NCI-H510A treated with DMSO at 0.1 percent for 48 hours (cell line): Measurements from ENCODE around the gene MPDU1.
"Not testable (repeated sequence)": the region's sequence is repeated elsewhere in the genome, so short reads cannot be mapped to it uniquely, and the experiment has no call there.

Experiments
- DNase-seq: peaks from one replicate; lab custom pipeline; 2025; lab: John Stamatoyannopoulos, UW

The MPDU1 gene

DNA sequence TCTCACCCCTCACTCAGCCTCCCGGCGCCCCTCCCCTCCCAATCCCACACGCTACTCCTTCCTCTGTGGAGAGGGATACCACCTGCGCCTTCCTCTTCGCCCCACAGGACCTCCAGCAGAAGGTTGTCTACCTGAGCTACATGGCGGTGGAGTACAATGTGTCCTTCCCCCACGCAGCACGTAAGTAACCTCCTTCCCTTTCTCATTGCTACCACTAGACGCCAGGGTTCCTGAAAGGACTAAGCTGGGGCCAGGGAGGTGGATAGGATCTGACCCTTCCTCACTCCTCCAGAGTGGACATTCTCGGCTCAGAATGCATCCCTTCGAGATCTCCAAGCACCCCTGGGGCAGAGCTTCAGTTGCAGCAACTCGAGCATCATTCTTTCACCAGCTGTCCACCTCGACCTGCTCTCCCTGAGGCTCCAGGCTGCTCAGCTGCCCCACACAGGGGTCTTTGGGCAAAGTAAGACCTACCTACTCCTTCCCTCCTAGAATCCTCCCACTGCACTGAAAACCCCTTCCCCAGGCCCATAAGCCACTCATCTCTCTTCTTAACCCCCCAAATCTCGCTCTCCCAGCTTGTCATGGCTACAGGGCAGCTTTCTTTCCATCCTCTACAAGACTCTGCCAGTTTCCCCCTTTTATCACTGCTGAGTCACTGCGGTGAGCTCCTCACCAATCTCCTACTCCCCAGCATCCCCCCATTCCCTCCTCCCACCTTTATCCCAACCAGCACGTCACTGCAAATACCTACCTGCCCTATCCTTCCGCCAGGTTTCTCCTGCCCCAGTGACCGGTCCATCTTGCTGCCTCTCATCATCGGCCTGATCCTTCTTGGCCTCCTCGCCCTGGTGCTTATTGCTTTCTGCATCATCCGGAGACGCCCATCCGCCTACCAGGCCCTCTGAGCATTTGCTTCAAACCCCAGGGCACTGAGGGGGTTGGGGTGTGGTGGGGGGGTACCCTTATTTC is 2.8 kb upstream of the MPDU1 start:
- no peak for DNase-seq

DNA sequence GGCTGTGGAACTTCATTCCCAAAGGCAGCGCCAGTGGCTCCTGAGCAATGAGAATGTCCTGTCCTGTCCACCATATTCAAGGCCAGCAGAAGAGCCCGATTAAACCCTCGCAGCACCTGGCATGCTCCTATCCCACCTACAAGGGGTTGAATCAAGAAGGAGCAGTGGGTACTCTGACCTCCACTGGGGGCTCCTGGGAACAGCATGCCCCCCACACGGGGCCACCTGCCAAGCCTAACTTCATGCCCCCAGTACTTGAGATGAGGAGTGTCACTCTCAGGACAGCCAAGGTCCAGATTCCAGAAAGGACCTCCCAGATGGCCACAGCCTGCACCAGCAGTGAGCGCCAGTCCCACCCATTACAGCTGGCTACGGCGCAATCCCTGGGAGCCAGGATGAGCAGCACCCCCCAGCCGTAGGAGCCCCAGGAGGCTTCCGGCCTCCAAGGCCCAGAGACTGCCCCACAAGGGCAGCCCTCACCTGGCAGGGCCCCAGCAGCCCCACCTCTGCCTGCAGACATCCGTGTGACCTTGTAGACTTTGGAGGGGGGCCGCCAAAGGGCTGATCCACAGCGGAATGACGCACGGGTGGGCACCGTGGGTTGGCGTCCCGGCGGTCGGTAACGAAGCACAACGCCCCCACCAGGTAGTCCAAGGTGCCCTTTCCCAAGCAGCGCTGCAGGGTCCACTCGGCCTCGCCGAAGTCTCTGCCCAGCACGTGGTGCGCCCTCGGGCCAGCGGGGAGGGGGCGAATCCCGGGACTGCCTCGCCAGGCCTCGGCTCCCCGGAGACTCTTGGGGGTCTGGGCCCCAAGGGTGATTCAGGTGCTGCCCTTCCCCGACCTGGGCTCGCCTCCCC is 1.0 kb upstream of the MPDU1 start:
- no peak for DNase-seq

DNA sequence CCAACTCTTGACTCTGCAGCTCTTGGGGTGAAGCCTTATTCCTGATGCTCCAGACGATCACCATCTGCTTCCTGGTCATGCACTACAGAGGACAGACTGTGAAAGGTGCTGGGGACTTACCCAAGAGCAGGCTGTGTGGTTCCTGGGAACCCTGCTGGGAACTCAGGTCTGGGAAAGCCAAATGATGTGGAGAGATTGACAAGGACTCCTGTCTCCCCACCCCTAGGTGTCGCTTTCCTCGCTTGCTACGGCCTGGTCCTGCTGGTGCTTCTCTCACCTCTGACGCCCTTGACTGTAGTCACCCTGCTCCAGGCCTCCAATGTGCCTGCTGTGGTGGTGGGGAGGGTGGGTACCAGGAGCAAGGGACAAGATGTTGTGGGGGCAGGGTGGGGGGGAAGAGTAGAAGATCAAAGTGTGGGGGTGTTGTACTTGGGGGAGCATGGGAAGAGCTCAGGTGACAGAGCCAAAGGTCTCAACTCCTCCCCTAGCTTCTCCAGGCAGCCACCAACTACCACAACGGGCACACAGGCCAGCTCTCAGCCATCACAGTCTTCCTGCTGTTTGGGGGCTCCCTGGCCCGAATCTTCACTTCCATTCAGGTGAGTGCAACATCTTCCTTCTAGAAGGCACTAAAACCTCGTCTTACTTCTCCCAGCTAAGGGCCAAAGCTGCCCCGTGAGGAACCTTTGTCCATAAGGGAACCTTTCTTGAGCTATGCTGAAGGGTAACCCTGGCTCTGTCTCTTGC is 3.2 kb downstream of the MPDU1 start:
- peak; percentile 52 for DNase-seq

DNA sequence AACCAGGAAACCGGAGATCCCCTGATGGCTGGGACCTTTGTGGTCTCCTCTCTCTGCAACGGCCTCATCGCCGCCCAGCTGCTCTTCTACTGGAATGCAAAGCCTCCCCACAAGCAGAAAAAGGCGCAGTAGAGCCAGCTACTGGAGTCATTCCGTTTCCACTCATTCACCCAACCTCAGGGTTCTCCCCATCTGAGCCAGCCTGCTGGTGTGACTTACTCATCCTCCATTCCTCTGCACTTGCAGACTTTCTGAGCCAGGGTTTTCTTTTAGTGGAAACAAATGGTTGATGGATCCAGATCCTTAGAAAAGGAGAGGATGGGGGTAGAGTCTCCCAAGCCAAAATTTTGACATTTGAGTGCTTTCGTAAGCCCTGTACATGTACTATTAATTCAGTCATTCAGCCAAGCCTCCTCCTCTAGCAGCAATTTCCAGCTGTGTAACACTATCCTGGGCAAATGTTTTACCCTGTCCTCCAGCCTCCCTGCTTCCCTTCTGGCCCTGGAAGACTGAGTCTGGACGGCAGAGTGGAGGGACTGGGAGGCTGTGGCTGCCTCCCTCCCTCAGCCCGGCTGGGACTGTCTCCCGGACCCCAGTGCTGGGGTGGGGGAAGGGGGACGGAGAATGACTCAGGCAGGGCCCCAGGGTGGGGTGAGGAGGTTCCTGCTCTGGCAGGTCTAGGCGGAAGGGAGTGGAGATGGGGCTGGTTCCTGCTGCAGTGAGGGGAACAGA is 3.9 kb downstream of the MPDU1 start:
- no peak for DNase-seq

DNA sequence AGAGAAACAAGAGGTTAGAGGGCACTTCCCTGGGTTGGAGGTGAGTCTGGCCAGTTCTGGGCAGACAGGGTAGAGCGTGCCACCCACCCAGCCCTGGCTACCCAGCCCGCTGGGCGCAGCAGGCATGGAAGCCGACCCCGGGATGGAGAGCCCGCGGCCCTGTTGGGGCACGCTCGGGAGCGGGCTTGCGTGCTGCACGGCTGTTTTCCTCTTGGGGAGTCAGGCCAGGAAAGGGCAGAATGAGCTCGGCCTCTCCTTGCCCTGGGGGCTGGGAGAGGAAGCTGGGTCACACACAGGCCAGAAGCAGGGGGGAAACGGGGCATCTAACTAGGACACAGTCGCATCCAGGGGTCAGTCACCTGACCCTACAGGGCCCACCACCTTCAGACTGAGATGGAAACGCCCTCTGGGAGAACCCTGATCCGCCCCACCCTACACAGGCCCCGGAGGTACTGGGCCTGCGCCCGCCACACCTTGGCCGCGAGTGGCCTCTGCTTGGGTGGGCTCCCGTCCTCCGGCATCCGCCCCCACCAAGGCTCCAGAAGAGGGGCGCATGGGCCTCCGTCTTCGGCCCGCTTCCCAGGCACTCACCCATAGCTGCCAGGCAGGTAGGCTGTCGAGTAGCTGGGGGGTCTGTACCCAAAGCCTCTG is 5.0 kb downstream of the MPDU1 start:
- DNase-seq = no peak

DNA sequence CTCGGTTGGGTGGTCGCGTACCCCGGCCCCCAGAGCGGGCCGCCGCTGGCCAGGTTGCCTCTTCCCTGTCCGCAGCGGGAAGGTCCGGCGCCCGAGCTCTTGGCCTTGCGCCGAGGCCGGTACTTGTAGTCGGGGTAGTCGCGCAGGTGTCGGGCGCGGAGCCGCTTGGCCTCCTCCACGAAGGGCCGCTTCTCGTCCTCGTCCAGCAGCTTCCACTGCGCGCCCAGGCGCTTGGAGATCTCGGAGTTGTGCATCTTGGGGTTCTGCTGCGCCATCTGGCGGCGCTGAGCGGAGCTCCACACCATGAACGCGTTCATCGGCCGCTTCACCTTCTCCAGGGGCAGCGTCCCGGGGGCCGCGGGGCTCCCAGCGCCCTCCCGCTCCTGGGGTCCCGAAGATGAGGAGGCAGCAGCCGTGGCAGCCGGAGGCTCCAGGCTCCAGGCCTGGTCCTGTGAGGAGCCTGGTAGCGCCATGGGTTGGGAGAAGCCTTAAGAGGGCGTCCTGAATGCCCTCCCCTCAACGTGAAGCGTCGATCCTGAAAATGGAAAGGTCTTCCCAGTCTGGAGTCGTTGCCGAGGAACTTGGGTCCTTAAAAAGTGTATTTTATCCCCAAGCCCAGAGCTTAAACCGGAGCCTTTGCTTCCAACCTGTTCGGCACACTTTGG is 5.7 kb downstream of the MPDU1 start:
- no peak for DNase-seq

DNA sequence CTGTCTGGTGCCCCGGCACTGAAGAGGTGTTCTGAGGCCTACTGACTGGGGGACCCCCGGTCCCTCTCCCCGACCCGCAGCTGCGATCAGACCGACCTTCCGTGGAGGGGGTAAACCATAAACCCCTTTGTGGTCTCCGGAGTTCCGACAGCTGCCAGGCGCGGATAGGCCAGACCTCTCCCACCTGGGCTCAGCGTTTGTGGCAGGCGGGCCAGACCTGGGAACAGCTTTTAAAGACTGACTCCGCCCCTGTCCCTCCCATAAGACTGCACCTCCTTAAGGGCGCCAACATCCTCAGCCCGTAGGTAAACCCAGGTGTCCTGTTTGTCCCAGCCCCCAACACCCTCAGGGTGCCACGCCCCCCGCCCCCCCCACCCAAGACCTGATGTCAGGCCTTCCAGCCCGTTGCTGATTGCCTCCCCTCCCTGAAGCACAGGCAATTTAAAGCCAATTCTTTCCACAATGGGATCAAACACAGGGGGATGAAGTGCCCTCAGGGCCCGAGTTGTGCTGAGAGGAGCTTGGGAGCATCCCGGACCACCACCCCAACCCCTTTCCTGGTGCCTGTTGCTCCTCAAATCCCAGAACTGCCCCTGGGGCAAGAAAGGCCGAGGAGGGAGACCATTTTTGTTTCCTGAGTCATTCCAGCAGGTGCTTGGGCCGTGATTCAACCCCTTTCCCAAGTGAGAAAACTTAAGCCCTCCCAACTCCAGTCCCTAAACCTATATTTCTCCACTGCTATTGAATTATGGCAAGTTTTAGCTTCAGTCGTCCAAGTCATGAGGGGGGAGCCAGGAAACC is 6.4 kb downstream of the MPDU1 start, which contains the start of gene SOX15:
Gene SOX15, minus strand, starts transcription at position 204 of the 801 bp plus-strand sequence. CDS start 418 bp downstream, outside the sequence.
- no peak for DNase-seq

DNA sequence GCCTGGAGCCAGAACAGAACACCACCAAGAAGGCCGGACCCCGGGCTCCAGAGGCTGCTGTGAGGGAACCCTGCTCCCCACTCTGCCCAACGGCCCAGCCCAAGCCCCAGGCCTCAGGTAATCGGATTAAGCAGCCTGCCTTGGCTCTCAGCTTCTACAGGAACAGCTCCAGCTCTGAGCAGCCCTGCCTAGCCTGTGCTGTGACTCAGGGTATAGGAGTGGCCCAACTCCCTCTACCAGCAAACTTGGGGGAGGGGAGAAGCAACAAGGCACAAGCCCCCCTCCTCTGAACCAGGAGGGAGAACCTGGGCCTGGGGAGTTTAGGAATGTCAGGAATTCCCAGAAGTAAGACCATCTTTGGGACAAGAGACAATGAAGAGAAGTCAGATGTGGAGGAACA is 7.1 kb downstream of the MPDU1 start:
- no peak for DNase-seq

DNA sequence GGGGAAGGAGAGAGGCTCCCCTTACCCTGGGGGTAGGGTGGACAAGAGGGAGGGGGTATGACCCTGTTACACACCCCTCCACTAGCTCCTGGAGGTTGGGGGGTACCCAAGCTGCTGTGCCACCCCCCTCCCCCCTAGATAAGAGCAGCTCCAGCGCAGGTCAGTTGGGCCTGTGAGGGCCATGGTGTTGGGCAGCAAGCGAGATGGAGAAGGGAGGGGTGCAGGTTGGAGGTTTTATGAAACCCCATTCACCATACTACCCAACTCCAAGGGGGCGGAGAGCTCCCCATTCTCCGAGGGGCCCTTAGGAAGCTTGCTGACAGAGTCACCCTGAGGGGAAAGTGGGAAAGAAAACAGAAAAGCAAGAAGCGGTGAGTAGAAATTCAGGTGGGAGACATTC is 7.9 kb downstream of the MPDU1 start:
- no peak for DNase-seq

DNA sequence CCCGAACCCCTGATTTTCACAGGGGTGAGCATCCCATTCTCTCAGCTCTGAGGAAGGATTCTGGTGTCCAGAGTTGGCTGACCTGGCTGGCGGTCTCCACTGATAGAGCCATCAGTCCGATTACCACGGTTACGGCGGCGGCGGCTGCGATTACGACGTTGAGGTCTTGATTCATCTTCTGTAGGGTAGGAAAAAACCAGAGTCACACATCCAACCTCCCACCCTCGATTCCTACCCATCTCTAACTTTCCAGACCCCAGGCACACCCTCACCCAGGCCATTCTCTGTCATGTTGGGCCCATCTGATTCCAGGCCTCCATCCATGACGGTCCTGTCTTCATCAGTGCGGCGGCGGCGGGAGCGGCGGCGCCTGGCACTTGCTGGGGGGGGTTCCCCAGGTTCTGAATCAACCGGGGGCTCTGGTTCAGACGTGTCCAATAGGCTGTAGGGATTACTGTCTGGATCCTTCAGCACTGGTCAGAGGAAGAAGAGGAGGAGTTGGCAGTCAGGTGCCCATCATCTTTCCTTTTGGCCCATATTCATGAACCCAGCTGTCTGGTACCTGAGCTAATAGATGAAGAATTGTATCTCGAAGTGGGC is 8.9 kb downstream of the MPDU1 start:
- DNase-seq = no peak

DNA sequence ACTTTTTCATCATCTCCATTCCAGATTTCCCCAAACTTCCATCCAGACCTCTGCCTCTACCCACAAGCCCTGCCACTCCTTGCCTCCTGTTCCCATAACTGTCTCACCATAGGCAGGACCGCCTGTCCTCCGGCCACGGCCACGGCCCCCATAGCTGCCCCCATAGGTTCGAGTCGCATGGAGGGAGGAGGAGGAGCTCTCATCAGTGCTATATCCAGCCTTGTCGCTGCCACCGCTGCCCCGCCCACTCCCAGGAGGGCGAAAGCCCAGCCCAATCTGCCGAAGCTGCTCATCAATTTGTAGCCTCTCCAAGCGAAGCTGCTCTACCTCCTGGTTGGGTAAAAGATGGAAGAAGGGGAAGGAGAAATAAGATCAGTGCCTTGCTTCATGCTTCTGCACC is 9.6 kb downstream of the MPDU1 start:
- DNase-seq = no peak

DNA sequence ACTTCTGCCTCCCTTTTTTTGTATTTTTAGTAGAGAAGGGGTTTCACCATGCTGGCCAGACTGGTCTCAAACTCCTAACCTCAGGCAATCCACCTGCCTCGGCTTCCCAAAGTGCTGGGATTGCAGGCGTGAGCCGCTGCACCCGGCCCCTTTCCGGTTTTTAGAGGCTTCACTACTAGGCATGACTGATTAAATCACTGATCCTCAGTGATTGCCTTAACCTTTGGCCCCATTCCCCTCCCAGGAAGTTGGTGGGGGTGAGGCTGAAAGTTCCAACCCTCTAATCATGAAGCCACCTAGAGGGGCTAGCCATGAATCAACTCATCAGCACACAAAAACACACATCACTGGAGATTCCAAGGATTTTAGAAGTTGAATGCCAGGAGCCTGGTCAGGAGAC is 13.9 kb downstream of the MPDU1 start:
- not testable (repeated sequence) for DNase-seq

DNA sequence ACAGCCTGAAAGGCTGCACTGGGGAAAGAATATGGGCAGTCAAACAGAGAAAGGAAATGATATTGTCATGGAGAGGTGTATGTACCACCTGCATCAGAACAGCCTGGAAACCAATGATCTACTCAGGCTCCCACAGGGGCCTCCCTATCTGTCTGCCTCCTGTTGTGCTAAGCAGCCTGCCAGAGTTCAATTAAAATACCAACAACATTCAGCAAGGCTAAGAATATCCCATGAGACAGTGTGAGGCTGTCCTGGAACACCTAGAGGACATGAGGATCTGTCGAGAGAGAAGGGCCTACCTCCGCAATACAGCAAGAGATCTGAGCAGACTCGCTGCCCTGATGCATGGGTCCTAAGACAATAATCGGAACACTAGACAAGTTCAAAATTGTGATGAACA is 22.6 kb downstream of the MPDU1 start:
- DNase-seq = no peak

DNA sequence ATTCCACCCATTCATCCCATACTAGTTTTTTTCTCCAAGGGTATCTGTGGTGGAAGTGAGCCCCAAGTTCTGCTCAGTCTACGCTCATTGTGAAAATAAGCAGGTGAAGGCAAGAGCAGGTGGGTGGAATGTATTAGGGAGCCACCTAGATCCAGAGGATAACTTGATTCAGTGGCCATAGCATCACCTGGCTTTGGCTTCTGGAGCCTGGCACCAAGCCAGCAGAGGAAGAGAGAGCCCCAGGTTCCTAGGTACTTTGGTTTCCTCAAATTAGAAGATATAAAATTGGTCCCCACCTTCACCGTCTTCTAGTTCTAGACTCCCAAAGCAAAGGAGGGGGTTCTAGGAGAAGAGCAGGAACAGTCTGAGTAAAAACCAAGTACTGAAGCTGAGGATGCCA is 27.0 kb downstream of the MPDU1 start:
- peak; percentile 4 for DNase-seq

DNA sequence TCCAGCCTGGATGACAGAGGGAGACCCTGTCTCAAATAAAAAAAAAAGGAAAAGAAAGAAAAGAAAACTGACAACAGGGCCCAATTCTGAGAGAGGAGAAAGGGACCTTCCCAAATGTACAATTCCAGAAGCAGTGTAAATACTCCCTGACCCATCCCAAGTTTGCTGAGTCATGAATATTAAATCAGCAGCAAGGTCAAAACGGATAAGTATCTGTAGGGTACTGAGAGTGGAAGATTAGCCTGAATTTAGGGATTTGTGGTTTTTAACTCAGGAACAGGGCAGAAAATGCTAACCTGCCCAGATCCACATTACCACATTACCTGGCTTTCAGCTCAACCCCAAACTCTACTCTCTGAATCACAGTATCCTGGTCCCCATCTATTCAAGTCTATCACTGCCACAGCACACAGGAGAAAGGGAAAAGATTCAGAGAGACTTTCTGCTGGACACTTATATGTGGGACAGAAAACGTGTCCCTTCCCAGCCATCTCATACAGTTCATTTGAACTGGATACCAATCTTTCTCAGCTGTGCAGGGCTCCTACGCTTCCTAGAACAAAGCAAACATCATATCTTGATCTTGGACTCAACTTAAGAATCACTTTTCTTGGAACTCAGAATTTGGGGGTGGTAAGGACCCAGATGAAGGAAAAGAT is 28.1 kb downstream of the MPDU1 start:
- DNase-seq = no peak

DNA sequence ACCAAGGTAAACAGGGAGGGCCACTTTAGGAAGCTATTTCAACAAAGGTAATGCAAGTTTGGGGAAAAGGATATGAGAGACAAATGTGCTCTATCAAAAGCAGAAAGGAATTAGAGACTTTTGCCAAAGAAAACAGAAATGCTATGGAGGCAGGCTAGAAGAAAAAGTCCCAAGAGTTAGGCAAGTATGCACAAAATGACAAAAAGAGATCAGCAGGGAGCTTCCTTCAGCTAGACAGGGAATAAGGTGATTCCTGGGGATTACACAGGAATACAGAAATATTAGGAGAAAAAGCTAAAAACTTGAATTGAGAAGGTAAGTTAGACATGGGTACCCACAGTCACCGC is 28.6 kb downstream of the MPDU1 start:
- no peak for DNase-seq

DNA sequence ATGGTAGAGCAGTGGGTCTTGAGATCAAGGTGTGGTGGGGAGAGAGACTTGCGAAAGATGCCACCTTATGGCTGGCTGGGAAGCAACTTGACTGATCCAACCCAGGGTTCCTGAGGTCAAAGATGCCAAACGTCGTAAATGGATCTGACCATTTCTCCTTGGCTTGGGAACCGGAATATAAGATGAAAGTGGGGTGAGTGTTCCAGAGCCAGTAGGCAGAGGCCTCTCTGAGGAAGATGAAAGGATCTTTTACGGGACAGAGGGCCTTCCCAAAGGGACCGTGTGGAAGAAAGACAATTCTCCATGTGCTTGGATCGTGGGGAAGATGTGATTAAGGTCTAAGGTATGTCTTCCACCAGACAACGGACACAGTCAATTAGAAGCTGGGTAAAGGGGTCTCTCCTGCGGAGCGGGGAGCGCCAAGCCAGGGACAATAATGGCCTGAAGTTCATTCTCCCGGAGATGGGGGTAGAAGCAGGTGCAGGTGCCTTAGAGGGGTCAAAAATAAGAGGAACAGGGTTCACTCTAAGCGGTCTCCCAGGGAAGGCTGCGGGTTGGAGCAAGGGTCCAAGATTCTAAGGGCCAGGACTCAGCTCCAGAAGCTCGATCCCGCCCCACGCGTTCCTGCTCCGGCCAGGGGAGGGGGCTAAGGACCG is 30.2 kb downstream of the MPDU1 start:
- peak; percentile 35 for DNase-seq
